Mesenchymal stem cell (in vitro differentiated cells and primary cell): ENCODE results near the gene CD28.

ENCODE experiments used
- DNase-seq: peaks from one replicate; pipeline ENCODE4 v3.0.0-alpha.2; 2013
- H2AFZ ChIP-seq: one replicate; pipeline ENCODE4 v1.6.1; 2013; ENCODE audit warnings: low read depth, mild to moderate bottlenecking, control low read depth, inconsistent platforms, low read length, moderate library complexity
- H2AK5ac ChIP-seq: 2 replicates; pipeline ENCODE4 v1.6.1; 2013; ENCODE audit warnings: low read length, moderate library complexity, mild to moderate bottlenecking, inconsistent platforms; ENCODE audit not compliant: severe bottlenecking
- H2BK120ac ChIP-seq: one replicate; pipeline ENCODE4 v1.6.1; 2013; ENCODE audit warnings: low read depth, mild to moderate bottlenecking, inconsistent platforms, low read length, moderate library complexity
- H2BK12ac ChIP-seq, 2 experiments: one replicate each; pipeline ENCODE4 v1.6.1; 2013; ENCODE audit warnings: inconsistent platforms in 2 of 2, low read length in 2 of 2, mild to moderate bottlenecking in 2 of 2, moderate library complexity in 2 of 2, control low read depth in 1 of 2
- H2BK15ac ChIP-seq: one replicate; pipeline ENCODE4 v1.6.1; 2013; ENCODE audit warnings: mild to moderate bottlenecking, low read depth, inconsistent platforms; ENCODE audit not compliant: poor library complexity, severe bottlenecking
- H2BK5ac ChIP-seq: 2 replicates; pipeline ENCODE4 v1.6.1; 2013; ENCODE audit warnings: low read depth, mild to moderate bottlenecking, low read length, control low read depth, inconsistent platforms; ENCODE audit not compliant: poor library complexity, severe bottlenecking
- H3K14ac ChIP-seq, 2 experiments: one replicate each; pipeline ENCODE4 v1.6.1; 2013; ENCODE audit warnings: inconsistent platforms in 2 of 2, low read length in 2 of 2, control low read depth in 1 of 2, mild to moderate bottlenecking in 1 of 2, moderate library complexity in 1 of 2
- H3K18ac ChIP-seq, 2 experiments: one replicate each; pipeline ENCODE4 v1.6.1; 2013; ENCODE audit warnings: inconsistent platforms in 2 of 2, low read length in 2 of 2, control low read depth in 1 of 2, low read depth in 1 of 2, mild to moderate bottlenecking in 1 of 2
- H3K23ac ChIP-seq, 2 experiments: one replicate each; pipeline ENCODE4 v1.6.1; 2013; ENCODE audit warnings: inconsistent platforms in 2 of 2, low read length in 2 of 2, mild to moderate bottlenecking in 2 of 2, moderate library complexity in 2 of 2, control low read depth in 1 of 2
- H3K27ac ChIP-seq: 2 replicates; pipeline ENCODE4 v1.5.1; 2013; ENCODE audit warnings: mild to moderate bottlenecking, moderate library complexity, low read length, control low read depth, inconsistent platforms; ENCODE audit not compliant: poor library complexity, severe bottlenecking
- H3K27me3 ChIP-seq, 2 experiments: 2 replicates each; pipeline versions ENCODE4 v1.6.1 to v1.7.0; 2013; ENCODE audit warnings: low read length in 2 of 2, mild to moderate bottlenecking in 2 of 2, moderate library complexity in 2 of 2, control low read depth in 1 of 2, inconsistent platforms in 1 of 2; ENCODE audit not compliant: control insufficient read depth in 1 of 2, insufficient read depth in 1 of 2
- H3K36me3 ChIP-seq, 2 experiments: 2 replicates each; pipeline versions ENCODE4 v1.6.1 to v1.7.0; 2013; ENCODE audit warnings: low read length in 2 of 2, control low read depth in 1 of 2, inconsistent platforms in 1 of 2, low read depth in 1 of 2, mild to moderate bottlenecking in 1 of 2; ENCODE audit not compliant: insufficient read depth in 2 of 2, control insufficient read depth in 1 of 2
- H3K4ac ChIP-seq, 2 experiments: one replicate each; pipeline ENCODE4 v1.6.1; 2013; ENCODE audit warnings: inconsistent platforms in 2 of 2, low read length in 2 of 2, mild to moderate bottlenecking in 2 of 2, moderate library complexity in 2 of 2, control low read depth in 1 of 2, low read depth in 1 of 2
- H3K4me1 ChIP-seq: 2 replicates; pipeline ENCODE4 v1.6.1; 2013; ENCODE audit warnings: low read depth, low read length, control low read depth; ENCODE audit not compliant: control insufficient read depth, insufficient read depth
- H3K4me2 ChIP-seq: 2 replicates; pipeline ENCODE4 v1.6.1; 2013; ENCODE audit warnings: low read length, mild to moderate bottlenecking, inconsistent platforms; ENCODE audit not compliant: poor library complexity, severe bottlenecking
- H3K4me3 ChIP-seq, 2 experiments: 2 replicates each; pipeline versions ENCODE4 v1.5.1 to v1.7.0; 2013; ENCODE audit warnings: low read length in 2 of 2, mild to moderate bottlenecking in 2 of 2, control low read depth in 1 of 2, low read depth in 1 of 2; ENCODE audit not compliant: insufficient read depth in 1 of 2
- H3K79me1 ChIP-seq: replicated peaks from 2 replicates; pipeline ENCODE4 v1.6.1; 2013; ENCODE audit warnings: mild to moderate bottlenecking, control low read depth, low read length, inconsistent platforms; ENCODE audit not compliant: poor library complexity, severe bottlenecking
- H3K9ac ChIP-seq: 2 replicates; pipeline ENCODE4 v1.7.0; 2013; ENCODE audit warnings: mild to moderate bottlenecking, low read length, moderate library complexity
- H3K9me3 ChIP-seq: 2 replicates; pipeline ENCODE4 v1.7.0; 2013; ENCODE audit warnings: mild to moderate bottlenecking, low read length; ENCODE audit not compliant: control insufficient read depth
- H4K8ac ChIP-seq: one replicate; pipeline ENCODE4 v1.6.1; 2013; ENCODE audit warnings: inconsistent platforms, mild to moderate bottlenecking, low read length, moderate library complexity
- H4K91ac ChIP-seq: one replicate; pipeline ENCODE4 v1.6.1; 2013; ENCODE audit warnings: mild to moderate bottlenecking, low read length, inconsistent platforms
- WGBS: methylation state at CpG from one replicate; pipeline ENCODE4 v1.1.7; 2013; ENCODE audit warnings: mixed read lengths; 5-methylcytosine and 5-hydroxymethylcytosine counted together

CD28 gene

GRCh38 chr2:203707530-203707929 lies 1.1 kb downstream of the CD28 start:
- no peak overlapping the region for H4K91ac ChIP-seq
- no peak for DNase-seq
- no peak overlapping the region for H3K27ac ChIP-seq
- no peaks in the 10 kb centered on the region for H3K36me3 ChIP-seq
- no peaks in the 10 kb centered on the region for H3K4me1 ChIP-seq
- H3K4ac ChIP-seq, result no peak overlapping the region
- H3K27me3 ChIP-seq, result no peaks in the 10 kb centered on the region
- H3K4me3 ChIP-seq, result no peak overlapping the region
- no peak overlapping the region for H3K4me2 ChIP-seq
- H3K9me3 ChIP-seq, result peaks cover 5% of the 10 kb centered on the region
- H2BK15ac ChIP-seq, result no peak overlapping the region
- no peak overlapping the region for H3K9ac ChIP-seq
- no peak overlapping the region for H2BK120ac ChIP-seq
- no peak overlapping the region for H4K8ac ChIP-seq
- no peak overlapping the region for H2AK5ac ChIP-seq
- H3K23ac ChIP-seq, result no peak overlapping the region
- no peak overlapping the region for H3K14ac ChIP-seq
- no peaks in the 10 kb centered on the region for H3K79me1 ChIP-seq
- 96% methylated on average over 4 of the region's 5 CpGs for WGBS
- no peak overlapping the region for H3K18ac ChIP-seq
- H2BK12ac ChIP-seq, result no peak overlapping the region
- no peak overlapping the region for H2BK5ac ChIP-seq
- no peak overlapping the region for H2AFZ ChIP-seq

DNA sequence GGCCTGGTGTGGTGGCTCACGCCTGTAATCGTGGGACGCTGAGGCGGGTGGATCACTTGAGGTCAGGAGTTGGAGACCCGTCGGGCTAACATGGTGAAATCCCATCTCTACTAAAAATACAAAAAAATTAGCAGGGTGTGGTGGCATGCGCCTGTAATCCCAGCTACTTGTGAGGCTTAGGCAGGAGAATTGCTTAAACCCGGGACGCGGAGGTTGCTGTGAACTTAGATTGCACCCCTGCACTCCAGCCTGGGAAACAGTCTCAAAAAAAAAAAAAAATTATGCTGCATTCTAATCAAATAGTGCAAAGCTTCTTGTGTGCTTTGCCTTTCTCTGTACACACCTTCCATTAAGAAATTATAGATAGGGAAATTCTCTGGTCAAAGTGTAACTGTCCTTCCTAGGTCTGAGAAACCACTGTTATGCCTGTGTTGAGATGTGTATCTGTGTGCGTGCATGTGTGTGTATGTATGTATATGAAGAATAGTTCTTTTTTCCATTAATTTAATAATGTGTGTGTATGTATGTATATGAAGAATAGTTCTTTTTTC lies 2.5 kb downstream of the CD28 start:
- no peak for DNase-seq
- Histone ChIP-seq H2BK15ac (no peak overlapping the region), H4K8ac (no peak overlapping the region), H3K4me2 (no peak overlapping the region), H2BK5ac (no peak overlapping the region), H2AK5ac (no peak overlapping the region), H3K9ac (no peak overlapping the region), H3K27me3 (no peaks in the 10 kb centered on the region), H3K23ac (no peak overlapping the region), H3K79me1 (no peaks in the 10 kb centered on the region), H3K18ac (no peak overlapping the region), H3K14ac (no peak overlapping the region), H3K9me3 (no peaks in the 10 kb centered on the region), H2BK12ac (no peak overlapping the region), H4K91ac (no peak overlapping the region), H2AFZ (no peak overlapping the region), H2BK120ac (no peak overlapping the region), H3K4me1 (no peaks in the 10 kb centered on the region), H3K4me3 (no peak overlapping the region), H3K27ac (no peak overlapping the region), H3K36me3 (no peaks in the 10 kb centered on the region), H3K4ac (no peak overlapping the region)
- 98% methylated on average over 11 of the region's 11 CpGs for WGBS

DNA sequence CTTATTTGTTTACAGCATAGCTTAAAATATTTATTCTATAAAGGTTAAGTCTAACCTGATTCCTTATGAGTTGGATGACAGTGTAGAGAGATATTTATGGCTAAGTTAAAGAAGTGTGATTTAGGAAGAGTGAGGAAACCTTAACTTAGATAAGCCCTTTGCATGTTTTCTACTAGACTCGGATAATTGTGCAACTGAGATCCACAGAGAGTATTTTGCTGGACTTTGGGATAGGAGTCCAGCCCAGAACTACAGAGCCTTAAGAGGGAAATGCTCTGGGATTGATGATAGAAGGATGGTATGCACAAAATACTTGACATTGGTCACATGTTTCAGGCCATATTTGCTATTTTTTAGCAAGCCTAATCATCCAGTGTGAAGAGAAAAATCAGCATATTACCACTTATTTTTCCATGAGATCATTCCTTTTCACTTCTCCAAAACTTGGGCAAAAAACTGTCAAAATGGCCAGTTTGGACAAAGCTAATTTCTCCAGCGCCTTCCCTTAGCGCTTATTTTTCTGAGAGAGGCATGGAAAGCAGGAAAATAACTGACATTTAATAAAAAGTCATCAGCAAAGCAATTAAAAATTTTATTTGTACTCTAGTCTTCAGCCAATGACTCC lies 3.1 kb downstream of the CD28 start:
- Histone ChIP-seq H3K9me3 (no peaks in the 10 kb centered on the region), H3K27me3 (no peaks in the 10 kb centered on the region), H3K4me3 (no peak overlapping the region), H2BK12ac (no peak overlapping the region), H4K91ac (no peak overlapping the region), H2BK120ac (no peak overlapping the region), H3K14ac (no peak overlapping the region), H3K4ac (no peak overlapping the region), H3K9ac (no peak overlapping the region), H2BK5ac (no peak overlapping the region), H3K27ac (no peak overlapping the region), H3K4me1 (no peaks in the 10 kb centered on the region), H3K18ac (no peak overlapping the region), H2BK15ac (no peak overlapping the region), H4K8ac (no peak overlapping the region), H3K4me2 (no peak overlapping the region), H2AFZ (no peak overlapping the region), H3K23ac (no peak overlapping the region), H3K36me3 (no peaks in the 10 kb centered on the region), H3K79me1 (no peaks in the 10 kb centered on the region), H2AK5ac (no peak overlapping the region)
- 92% methylated on average over 3 of the region's 3 CpGs for WGBS
- no peak for DNase-seq

DNA sequence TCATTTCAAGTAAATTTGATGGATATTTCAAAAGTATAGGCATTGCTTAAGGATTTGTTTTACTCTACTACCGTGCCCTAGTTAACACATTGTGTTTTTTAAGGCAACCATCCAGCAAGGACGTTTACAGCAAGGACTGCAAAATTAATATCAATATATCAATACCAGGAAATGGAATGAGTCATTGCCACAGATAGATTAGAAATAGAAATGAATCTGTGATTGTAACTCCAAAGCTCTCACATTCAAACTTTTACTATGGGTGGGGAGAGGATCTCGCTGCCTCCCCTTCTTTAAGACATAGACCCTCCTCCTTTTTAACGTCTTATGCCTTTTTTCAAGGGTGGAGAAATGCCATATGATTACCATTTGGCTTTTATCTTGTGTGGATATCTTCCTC lies 3.8 kb downstream of the CD28 start:
- 100% methylated on average over 1 of the region's 4 CpGs for WGBS
- no peak overlapping the region for H3K27ac ChIP-seq
- H2AFZ ChIP-seq, result no peak overlapping the region
- no peak overlapping the region for H3K9ac ChIP-seq
- no peak overlapping the region for H3K4ac ChIP-seq
- DNase-seq, result no peak
- H2BK15ac ChIP-seq, result no peak overlapping the region
- H4K91ac ChIP-seq, result no peak overlapping the region
- no peaks in the 10 kb centered on the region for H3K79me1 ChIP-seq
- H3K4me1 ChIP-seq, result no peaks in the 10 kb centered on the region
- H3K23ac ChIP-seq, result no peak overlapping the region
- H3K4me2 ChIP-seq, result no peak overlapping the region
- H3K18ac ChIP-seq, result no peak overlapping the region
- H2BK120ac ChIP-seq, result no peak overlapping the region
- no peaks in the 10 kb centered on the region for H3K36me3 ChIP-seq
- H2BK5ac ChIP-seq, result no peak overlapping the region
- no peak overlapping the region for H3K4me3 ChIP-seq
- H4K8ac ChIP-seq, result no peak overlapping the region
- H3K14ac ChIP-seq, result no peak overlapping the region
- no peak overlapping the region for H2BK12ac ChIP-seq
- no peaks in the 10 kb centered on the region for H3K9me3 ChIP-seq
- no peak overlapping the region for H2AK5ac ChIP-seq
- H3K27me3 ChIP-seq, result no peaks in the 10 kb centered on the region
